Caki2 (cell line): Measurements from ENCODE around the gene PRKAG1. TPM values are rescaled to one million over a fixed set of nuclear protein-coding genes. Genes with fewer than 3 reads are reported as not detected.
"Not testable (repeated sequence)": the region's sequence is repeated elsewhere in the genome, so short reads cannot be mapped to it uniquely, and the experiment has no call there.

Experiments
- DNase-seq: peaks from one replicate; pipeline ENCODE4 v3.0.0-alpha.2; 2015; ENCODE audit warnings: low read depth
- in situ Hi-C: cut with HindIII; loops from 2 replicates; pipeline ENCODE4 v1.10.0; 2016; ENCODE audit warnings: low sequenced_read_pairs, low pct_unique_long_range_greater_than_20kb, mixed read lengths
- total RNA-seq: library from RNA; depleted of rRNA; stranded (reverse); fragments of >200 nt; shearing (Covaris generic); gene quantifications from 2 replicates; pipeline ENCODE4 v1.2.3, GENCODE V29; 2014; ENCODE audit warnings: low replicate concordance; rRNA removed

PRKAG1 gene
- total RNA-seq: 107 and 124 TPM in 2 replicates

GRCh38 chr12:49018261-49019119, at the start of gene PRKAG1:
PRKAG1 (minus strand) TSS chr12:49018776; CDS start chr12:49018740, 36 bp downstream.
- peak; percentile 97 for DNase-seq

DNA sequence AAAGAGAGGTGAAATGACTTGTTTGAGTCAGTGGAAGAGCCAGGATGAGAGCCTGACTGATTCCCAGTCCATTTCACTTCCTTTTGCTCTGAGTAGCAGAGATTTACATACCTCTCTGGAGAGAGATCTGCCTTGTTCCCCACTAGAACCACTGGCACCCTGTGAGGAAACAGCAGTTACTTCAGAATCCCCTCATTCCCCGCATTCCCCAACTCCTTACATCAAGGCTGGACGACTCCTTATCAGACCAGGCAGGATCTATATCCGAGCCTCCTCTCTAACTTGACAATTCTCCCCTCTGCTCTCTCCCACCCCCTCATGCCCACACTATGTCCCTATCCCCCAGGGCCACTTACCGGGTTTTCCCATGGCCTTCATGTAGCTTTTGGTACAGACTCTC, 47.5 kb upstream of the PRKAG1 start:
- no peak for DNase-seq
- in situ Hi-C loops: loop anchor here (10.0 kb wide), 1 partner anchor 169 kb away; no protein-coding TSS in a partner anchor

More at GRCh38 chr12:49018261-49019119, at the start of gene PRKAG1:
- in situ Hi-C loops: no loop called here

DNA sequence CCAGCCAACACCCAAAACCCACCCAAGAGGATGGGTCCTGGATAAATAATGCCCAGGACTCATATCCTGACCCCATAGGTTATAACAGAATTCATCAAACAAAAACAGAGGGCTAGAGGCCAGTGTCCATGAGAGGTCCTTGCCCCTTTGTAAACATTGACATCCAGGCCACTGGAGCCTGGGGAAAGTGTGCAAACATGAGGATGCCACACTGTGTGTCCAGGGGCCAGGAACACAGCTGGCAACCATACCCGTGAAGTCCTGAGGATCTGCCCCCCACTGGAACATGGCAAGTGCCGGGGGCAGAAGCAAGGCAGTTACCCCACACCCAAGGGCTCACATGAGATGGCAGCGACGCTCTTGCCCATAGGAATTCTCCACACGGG, 46.2 kb upstream of the PRKAG1 start:
- in situ Hi-C loops: loop anchor here (10.0 kb wide), 1 partner anchor 170 kb away; no protein-coding TSS in a partner anchor
- no peak for DNase-seq

- in situ Hi-C loops: loop anchor here (10.0 kb wide), 1 partner anchor 173 kb away; no protein-coding TSS in a partner anchor
- DNase-seq: not testable (repeated sequence)
These were observed 43.3 kb upstream of the PRKAG1 start for GRCh38 chr12:49061916-49062315.

GRCh38 chr12:49061157-49061650, 42.6 kb upstream of the PRKAG1 start:
- in situ Hi-C loops: loop anchor here (10.0 kb wide), 1 partner anchor 174 kb away; no protein-coding TSS in a partner anchor
- DNase-seq: no peak

DNA sequence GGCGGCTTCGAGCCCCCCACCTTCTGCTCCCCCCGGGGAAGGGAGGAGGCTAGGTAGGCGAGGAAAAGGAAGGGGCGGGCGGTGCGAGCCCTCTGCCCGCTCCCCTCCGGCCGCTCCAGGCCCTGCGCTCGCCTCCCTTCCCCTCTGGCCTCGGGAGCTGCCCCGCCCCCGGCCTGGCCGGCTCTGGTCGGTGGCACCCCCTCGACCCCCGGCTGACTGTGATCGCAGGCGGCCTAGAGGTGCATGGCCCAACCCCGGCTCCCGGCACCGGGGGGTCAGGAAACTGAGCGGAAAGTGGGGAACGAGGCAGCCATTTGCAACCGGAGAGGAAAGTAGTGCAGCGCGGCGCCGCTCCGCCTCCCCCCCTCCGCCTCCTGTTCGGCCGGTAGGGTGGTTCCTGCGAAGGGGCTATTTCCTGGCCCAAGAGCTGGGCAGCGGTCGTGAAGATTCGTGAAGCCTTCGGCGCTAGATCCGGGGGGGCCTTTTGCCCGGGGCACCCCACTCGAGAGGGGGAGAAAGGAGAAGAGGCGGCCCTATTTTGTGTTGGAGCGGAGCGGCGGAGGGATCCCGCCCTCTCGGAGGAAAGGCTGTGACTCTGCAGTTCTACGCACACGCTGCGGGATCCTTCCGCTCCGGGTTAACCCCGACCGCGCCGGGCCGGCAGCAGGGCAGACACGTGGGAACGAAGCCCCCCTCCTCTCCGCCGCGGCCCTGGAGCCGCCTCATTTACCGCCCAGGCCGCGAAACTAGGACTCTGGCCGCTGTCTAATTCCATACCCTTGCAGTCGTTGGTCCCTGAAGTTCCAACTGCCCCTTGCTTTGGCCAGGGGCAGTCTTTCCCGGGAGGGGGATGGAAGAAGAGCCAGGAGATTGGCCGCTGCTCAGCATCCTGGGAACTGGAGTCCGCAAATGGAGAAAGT, 41.9 kb upstream of the PRKAG1 start, which contains the start of gene KMT2D:
Gene KMT2D, minus strand, starts transcription at position 558 of the 920 bp plus-strand sequence. CDS start 5,470 bp downstream, outside the sequence.
- peak; percentile 94 for DNase-seq
- in situ Hi-C loops: loop anchor here (10.0 kb wide), 1 partner anchor 174 kb away; no protein-coding TSS in a partner anchor

GRCh38 chr12:49059299-49060171, 41.0 kb upstream of the PRKAG1 start:
- DNase-seq: no peak
- in situ Hi-C loops: loop anchor here (10.0 kb wide), 1 partner anchor 175 kb away; no protein-coding TSS in a partner anchor

- in situ Hi-C loops: no loop called here
- no peak for DNase-seq
These were observed 40.4 kb upstream of the PRKAG1 start for GRCh38 chr12:49059045-49059298.

DNA sequence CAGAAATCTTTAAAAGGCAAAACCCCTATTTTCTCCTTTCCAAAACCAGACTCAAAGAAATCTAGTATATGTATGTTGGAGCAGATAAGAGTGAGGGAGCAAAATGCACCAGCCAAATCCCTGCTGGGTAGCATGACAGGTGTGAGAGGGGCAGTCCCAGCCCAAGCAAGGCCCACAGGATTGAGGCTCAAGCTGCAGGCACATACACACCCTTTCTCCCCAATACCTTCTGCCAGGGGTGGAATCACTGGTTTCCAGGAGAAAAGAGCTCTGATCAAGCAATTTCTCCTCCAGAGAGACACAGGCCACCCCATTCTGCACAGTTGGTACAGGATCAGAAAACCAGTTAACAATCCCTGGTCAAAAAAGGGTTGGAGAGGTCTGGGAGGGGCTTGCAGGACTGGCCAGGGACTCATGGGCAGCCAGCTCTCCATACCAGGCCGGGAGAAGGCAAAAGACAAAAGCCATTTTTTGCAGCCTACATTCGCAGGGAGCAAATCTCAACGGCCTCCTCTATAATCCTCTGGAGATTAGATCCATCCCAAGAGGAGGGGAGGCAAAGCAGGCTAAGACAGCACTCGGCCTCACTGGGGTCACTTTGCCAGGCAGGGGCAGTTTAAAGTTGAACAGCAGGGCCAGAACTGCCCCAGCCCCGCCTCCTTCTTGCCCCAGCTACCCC, 39.9 kb upstream of the PRKAG1 start:
- DNase-seq: no peak
- in situ Hi-C loops: no loop called here

DNA sequence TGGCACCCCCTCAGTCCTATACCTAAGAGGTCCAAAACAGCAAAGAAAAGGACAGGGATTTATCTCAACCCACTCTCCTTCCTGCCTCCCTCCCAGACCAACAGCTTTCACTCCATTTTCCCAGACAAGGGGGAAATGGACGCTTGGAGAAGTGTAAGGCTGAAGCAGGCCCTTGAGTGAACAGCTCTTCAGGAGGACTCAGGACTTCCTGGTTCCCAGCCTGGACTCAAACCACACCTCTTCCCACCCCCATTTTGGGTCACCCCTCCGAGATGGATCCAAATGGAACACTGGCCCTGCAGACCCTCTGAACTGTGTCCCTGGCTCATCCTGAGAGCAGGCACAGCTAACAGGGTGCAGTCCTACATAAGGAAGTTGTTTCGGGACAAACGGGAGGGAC, 39.3 kb upstream of the PRKAG1 start:
- in situ Hi-C loops: no loop called here
- no peak for DNase-seq

GRCh38 chr12:49055978-49056754, 37.6 kb upstream of the PRKAG1 start:
- in situ Hi-C loops: no loop called here
- peak; percentile 23 for DNase-seq

DNA sequence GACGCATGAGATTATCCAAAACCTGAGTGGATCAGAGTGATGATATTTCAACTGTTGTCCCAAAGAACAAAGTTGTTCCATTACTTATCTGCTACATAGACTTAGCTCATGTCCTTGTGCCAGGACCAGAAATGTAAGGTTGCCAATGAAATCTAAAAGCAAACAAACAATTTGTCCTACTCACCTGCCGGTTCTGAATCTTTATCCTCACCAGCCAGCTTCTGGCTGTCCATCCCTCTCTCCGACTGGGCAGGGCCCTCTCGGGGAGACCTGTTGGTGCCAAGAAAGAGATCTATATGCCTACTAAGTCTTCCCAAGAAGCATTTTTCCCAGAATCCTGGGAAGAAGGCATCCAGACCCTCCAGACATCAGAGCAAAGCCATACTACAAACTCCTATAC, 36.5 kb upstream of the PRKAG1 start:
- in situ Hi-C loops: no loop called here
- DNase-seq: no peak

GRCh38 chr12:49054524-49054923, 35.9 kb upstream of the PRKAG1 start:
- in situ Hi-C loops: no loop called here
- no peak for DNase-seq

- in situ Hi-C loops: no loop called here
- no peak for DNase-seq
These were observed 35.5 kb upstream of the PRKAG1 start for GRCh38 chr12:49054096-49054495.

- DNase-seq: no peak
- in situ Hi-C loops: no loop called here
These were observed 34.1 kb upstream of the PRKAG1 start for GRCh38 chr12:49052451-49053208.
